Forelimb muscle (tissue), 1 donor: ENCODE results near the gene SLC35G1. TPM values are rescaled to one million over a fixed set of nuclear protein-coding genes. Genes with fewer than 3 reads are reported as not detected.

Source experiments
- DNase-seq: peaks from one replicate; pipeline ENCODE4 v3.0.0-alpha.2; 2013; ENCODE audit warnings: low read depth
- polyA plus RNA-seq: library from polyadenylated mRNA; unstranded; fragments of 120-200 nt; gene quantifications from one replicate; pipeline ENCODE4 v1.2.1, GENCODE V29; 2013; ENCODE audit not compliant: insufficient read length

SLC35G1 gene
- polyA plus RNA-seq, 1 donor = 3.6 TPM

GRCh38 chr10:93951905-93952304 lies 58.1 kb downstream of the SLC35G1 start:
- DNase-seq = no peak

Other genes starting within 250 kb of the SLC35G1 start
- gene FRA10AC1, start 191.4 kb upstream of the SLC35G1 start, polyA plus RNA-seq = 25.9 TPM
- 34.6 TPM for gene LGI1, start 136.0 kb upstream of the SLC35G1 start, polyA plus RNA-seq
- 47.9 TPM for gene PLCE1, start 100.0 kb downstream of the SLC35G1 start, polyA plus RNA-seq